NCI-H446 (cell line): ENCODE results near the gene DIAPH3.

Source experiments
- DNase-seq, 2 experiments: peaks; one replicate each; lab custom pipeline; 2025; lab: John Stamatoyannopoulos, UW

The DIAPH3 gene

GRCh38 chr13:59728896-59729545 lies 434.7 kb downstream of the DIAPH3 start:
- no peak for DNase-seq

- DNase-seq = no peak
Measured at GRCh38 chr13:59721926-59722910, 441.5 kb downstream of the DIAPH3 start.

GRCh38 chr13:59715611-59716010 lies 448.1 kb downstream of the DIAPH3 start:
- no peak for DNase-seq

GRCh38 chr13:59710996-59711701 lies 452.6 kb downstream of the DIAPH3 start:
- no peak for DNase-seq

GRCh38 chr13:59710416-59710815 lies 453.3 kb downstream of the DIAPH3 start:
- no peak for DNase-seq

- no peak for DNase-seq
Measured at GRCh38 chr13:59706101-59706976, 457.4 kb downstream of the DIAPH3 start.

GRCh38 chr13:59702269-59702668 lies 461.5 kb downstream of the DIAPH3 start:
- DNase-seq = no peak

GRCh38 chr13:59701261-59701660 lies 462.5 kb downstream of the DIAPH3 start:
- no peak for DNase-seq

- DNase-seq = no peak
Measured at GRCh38 chr13:59700281-59700680, 463.4 kb downstream of the DIAPH3 start.

- no peak for DNase-seq
Measured at GRCh38 chr13:59696271-59696670, 467.5 kb downstream of the DIAPH3 start.

- DNase-seq = no peak
Measured at GRCh38 chr13:59691501-59692066, 472.1 kb downstream of the DIAPH3 start.

GRCh38 chr13:59690857-59691500 lies 472.7 kb downstream of the DIAPH3 start:
- DNase-seq = no peak

- no peak for DNase-seq
Measured at GRCh38 chr13:59689057-59689456, 474.7 kb downstream of the DIAPH3 start.

GRCh38 chr13:59686798-59687394 lies 476.8 kb downstream of the DIAPH3 start:
- DNase-seq = peak in 1 of 2 experiments; percentile 0

- DNase-seq = no peak
Measured at GRCh38 chr13:59684105-59684504, 479.6 kb downstream of the DIAPH3 start.

- no peak for DNase-seq
Measured at GRCh38 chr13:59681636-59682311, 482.0 kb downstream of the DIAPH3 start.

- peak in 1 of 2 experiments; percentile 15 for DNase-seq
Measured at GRCh38 chr13:59680429-59681024, 483.2 kb downstream of the DIAPH3 start.

GRCh38 chr13:59679254-59679653 lies 484.5 kb downstream of the DIAPH3 start:
- no peak for DNase-seq
